NB4 (cell line): ENCODE results near the gene PBRM1.

ENCODE experiments used
- POLR2A ChIP-seq: IDR thresholded peaks from 2 replicates; pipeline ENCODE4 v1.6.1; 2011; ENCODE audit warnings: mild to moderate bottlenecking; ENCODE audit not compliant: insufficient read length; ENCODE audit errors: extremely low read depth
- TF ChIP-seq, protein P1 (sequence below): IDR thresholded peaks from 2 replicates; pipeline ENCODE4 v1.6.1; 2011; ENCODE audit warnings: low read depth, low read length

DNA sequence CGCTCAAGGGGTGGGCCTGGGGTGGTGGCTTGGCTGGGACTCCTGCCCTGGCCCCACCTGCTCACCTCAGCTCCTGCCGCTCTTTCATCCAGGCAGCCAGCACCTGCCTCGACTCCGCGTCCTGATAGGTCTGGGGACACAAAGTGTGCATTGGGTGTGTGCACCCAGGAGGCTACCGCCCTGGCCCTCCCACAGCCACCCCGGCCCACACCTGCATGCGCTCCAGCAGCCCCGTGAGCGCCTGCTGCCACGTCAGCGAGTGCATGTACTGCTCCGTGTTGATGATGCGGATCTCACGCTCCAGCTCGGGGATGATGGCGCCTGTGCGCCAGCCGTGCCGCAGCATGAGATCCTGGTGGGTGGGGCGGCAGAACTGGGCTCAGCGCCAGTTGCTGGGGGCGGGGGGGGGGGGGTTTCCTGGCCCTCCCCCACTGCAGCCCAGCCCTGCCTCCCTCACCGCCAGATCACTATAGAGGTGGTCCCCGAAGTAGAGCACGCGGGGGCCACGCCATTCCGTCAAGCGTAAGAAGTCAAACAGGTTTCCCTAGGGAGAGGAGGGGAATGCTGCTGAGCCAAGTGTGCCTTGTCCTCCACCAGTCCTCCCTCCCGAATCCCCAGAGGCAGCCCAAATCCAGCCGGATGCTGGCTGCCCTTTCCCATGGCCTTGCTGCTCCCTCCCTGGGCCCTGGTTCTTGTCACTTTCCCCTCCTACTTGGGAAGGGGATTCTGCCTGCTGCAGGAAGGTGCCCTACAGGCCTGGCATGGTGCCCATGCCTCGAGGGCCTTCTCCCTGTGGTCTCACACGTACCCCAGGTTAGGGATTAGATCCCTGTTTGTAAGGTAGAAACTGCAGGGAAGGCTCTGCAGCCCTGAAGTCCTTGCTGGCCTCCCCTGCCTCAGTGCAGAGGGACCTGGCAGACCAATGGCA is 160.7 kb downstream of the PBRM1 start:
- TF ChIP-seq POLR2A: no peak
- TF ChIP-seq, protein P1, sequence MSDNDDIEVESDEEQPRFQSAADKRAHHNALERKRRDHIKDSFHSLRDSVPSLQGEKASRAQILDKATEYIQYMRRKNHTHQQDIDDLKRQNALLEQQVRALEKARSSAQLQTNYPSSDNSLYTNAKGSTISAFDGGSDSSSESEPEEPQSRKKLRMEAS: no peak
